CD4-positive, alpha-beta T cell treated with Interleukin-12 subunit alpha and Interleukin-12 subunit beta, for 1 hour (primary cell): Measurements from ENCODE around the gene DOCK10.
"Not testable (repeated sequence)": the region's sequence is repeated elsewhere in the genome, so short reads cannot be mapped to it uniquely, and the experiment has no call there.

Source experiments
- DNase-seq: peaks from one replicate; pipeline ENCODE4 v3.0.0-alpha.2; 2020

The DOCK10 gene

DNA sequence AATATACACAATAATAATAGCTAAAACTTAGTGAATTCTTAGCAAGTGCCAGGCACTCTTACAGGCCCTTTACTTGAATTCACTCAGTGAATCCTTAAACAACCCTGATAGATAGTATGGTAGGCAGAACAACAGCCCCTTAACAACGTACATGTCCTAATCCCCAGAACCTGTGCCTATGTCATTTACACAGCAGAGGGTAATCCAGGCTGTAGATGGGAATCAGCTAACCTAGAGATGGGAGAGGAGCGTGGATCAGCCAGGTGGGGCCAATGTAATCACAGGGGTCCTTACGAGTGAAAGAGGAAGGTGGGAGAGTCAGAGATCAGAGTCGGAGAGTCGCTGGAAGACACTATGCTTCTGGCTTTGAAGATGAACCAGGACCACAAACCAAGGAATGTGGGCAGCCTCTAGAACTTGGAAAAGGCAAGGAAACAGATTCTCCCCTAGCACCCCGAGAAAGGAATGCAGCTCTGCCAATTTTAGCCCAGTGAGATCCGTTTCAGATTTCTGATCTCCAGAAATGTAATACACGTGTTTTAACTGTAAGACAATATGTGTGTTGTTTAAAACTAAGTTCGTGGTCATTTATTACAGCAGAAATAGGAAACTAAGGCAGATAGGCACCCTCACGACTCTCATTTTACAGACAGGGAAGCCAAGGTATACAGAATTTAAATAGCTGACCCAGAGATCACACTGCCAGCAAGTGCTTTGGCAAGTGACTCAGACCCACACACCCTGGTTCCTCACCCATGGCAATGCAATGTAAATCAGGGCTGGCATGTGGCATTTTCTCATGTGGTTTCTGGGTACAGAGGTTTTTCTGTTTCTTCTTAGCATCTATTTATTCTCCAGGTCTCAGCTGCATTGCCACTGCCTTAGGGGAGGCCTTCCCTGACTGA lies 68.9 kb downstream of the DOCK10 start:
- DNase-seq: no peak

- DNase-seq: peak; percentile 31
These were observed 71.1 kb downstream of the DOCK10 start for GRCh38 chr2:224971214-224971613.

DNA sequence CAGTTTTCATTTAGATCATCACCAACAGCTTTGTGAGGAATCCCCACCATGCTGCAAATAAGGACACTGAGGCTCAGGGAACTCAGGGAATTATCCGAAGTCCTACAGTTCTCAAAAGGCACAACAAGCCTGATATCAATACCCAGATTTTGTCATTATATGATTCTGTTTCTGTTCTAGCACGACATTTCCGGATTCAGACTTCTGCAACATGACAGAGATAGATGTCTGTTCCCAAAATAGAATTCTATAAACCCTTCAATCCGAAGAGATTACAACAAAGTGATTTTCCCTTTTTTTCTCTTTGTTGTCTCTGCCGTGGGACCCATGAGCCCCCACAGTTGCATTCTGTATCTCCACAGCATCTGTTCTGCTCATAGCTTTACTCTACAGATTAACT lies 72.0 kb downstream of the DOCK10 start:
- DNase-seq: no peak

GRCh38 chr2:224969633-224970260 lies 72.5 kb downstream of the DOCK10 start:
- DNase-seq: no peak

DNA sequence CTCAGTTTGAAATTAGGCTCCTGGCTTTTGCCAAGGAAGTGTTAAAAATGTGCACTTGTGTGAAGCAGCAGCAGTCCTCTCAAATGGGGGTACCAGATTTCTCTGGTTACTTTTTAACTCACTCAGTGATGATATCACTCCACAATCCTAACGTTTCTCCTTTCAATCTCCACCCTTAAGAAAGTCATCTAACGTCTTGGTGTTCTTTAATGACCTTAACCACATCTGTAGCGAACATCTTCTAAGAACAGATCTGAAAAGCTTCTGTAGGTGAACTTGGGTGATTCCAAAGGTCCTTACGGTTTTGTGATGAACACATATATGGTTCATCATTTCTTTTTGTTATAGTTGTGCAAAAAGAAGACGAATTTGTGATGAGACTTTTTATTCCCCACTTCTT lies 73.2 kb downstream of the DOCK10 start:
- no peak for DNase-seq

DNA sequence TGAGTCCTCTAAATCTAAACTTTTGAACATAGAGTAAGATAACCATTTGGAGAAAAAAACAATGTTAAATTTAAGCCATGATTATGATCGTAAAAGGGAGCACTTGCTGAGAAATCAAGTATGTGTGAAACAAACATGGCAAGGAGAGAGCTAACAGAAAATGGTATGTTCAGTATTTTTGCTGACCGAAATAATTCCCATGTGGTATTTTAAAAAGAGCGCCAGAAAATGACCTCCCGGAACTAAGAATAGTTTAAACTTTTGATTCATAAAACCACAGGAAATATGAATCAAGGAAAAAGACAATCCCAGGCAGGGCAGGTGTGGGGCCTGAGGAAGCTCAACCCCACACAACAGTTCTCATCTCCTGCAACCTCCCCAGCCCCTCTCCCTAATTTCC lies 74.2 kb downstream of the DOCK10 start:
- DNase-seq: no peak

DNA sequence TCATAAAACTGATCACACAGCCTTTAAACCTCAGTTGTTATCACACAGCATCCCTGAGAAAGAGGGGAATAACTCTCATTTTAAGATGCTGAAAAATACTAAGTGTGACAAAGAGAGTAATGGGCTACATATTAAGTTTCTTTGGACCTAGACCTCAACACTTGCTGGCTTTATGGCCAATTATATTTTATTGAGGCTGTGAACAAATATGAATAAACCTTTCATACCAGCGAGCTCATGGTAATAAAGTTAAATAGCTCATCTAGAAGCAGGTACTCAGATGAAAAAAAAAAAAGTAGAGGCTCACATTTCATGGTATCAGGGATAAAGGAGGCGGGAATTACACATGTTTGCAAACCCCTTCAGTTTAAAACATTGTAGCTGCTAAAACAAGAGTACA lies 75.7 kb downstream of the DOCK10 start:
- no peak for DNase-seq

DNA sequence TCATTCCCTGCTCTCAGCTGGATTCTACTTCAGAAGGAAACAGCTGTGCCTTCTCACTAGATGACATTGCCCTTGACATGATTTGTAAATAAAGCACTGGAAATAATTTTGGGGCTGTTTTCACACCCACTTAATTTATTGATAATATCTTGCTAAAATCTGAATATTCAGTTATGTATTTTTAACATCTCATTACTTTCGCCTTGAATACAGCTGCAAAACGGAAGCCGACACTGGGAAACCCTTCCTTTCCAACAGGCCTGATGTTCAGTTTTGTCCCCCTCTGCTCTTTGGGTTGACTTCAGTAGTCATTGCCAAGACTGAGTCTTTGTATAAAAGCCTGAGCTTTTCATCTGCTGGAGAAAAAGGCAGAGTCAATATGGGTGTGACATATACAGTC lies 82.7 kb downstream of the DOCK10 start:
- DNase-seq: no peak

DNA sequence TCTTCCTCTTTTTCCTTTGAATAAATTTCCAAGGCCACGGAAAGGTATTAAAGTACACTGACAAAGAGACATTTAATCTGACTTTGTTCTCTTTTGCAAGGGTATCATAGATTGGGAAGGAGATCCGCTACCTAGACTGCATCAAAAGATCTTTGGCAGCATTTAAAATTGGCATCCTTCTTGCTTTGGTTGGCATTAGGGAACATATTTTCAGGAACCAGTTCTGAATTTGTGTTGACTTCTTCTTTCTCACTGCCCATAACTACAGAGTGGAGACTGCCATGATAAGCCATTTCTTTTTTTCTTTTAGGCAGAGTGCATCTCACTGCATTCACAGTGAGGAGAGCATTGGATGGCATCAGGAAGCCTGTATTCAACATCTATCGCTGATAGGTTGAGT lies 83.4 kb downstream of the DOCK10 start:
- DNase-seq: no peak

- DNase-seq: no peak
These were observed 83.8 kb downstream of the DOCK10 start for GRCh38 chr2:224958462-224958857.

- no peak for DNase-seq
These were observed 84.5 kb downstream of the DOCK10 start for GRCh38 chr2:224957540-224958461.

DNA sequence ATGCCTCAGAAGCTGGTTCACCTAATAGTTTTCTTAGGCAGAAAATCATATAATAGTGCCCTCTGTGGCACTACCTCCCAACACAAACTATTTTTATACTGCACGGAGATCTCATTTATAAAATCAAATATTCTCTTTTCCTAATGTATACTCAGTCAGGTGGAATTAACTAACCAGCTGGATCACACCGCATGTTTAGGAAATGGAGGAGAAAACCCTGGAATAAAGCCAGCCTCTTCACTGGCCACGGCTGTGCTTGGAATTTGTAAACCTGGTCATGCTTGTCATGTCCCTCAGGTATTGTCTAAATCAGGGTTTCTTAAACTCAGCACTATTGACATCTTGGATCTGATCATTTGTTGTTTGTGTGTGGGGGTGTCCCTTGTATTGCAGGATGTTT lies 85.6 kb downstream of the DOCK10 start:
- DNase-seq: no peak

- no peak for DNase-seq
These were observed 87.3 kb downstream of the DOCK10 start for GRCh38 chr2:224954980-224955379.

GRCh38 chr2:224952936-224953657 lies 89.2 kb downstream of the DOCK10 start:
- DNase-seq: peak; percentile 56

- DNase-seq: no peak
These were observed 90.4 kb downstream of the DOCK10 start for GRCh38 chr2:224951723-224952481.

DNA sequence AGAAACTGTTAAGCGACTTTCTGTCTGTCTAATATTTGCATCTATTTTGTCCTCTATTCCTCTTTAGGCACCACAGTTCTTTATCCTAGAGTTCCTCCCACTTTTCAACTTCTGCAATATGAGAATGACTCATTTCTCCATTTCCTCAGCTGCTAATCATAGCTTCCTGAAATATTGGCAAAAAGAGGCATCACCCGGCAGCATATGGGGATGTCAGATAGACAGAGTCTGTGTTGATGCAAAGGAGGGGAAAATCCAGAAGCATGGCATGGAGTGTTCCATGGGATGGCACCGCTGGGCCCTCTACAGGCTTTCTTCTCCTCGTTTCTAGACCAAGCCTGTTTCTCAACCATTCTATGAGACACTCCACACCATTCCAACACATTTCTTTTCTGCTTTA lies 93.4 kb downstream of the DOCK10 start:
- no peak for DNase-seq

DNA sequence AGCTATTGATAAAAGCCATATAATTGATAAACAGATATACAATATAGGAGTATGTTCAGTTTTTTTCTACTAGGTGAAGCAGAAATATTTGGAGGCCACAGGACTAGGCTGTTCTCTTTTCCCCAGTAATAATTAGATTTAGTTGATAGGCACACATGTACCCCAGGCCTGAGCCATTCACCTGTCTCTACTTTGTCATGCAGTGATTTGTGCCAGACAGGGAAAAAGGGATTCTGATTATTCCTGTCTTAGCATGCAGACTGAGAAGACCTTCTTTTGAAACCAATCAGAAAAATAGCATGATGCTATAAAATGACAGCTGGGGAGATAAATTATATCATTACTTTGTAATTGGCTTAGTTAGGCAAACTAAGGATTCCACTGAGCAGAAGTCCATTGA lies 94.3 kb downstream of the DOCK10 start:
- DNase-seq: no peak

DNA sequence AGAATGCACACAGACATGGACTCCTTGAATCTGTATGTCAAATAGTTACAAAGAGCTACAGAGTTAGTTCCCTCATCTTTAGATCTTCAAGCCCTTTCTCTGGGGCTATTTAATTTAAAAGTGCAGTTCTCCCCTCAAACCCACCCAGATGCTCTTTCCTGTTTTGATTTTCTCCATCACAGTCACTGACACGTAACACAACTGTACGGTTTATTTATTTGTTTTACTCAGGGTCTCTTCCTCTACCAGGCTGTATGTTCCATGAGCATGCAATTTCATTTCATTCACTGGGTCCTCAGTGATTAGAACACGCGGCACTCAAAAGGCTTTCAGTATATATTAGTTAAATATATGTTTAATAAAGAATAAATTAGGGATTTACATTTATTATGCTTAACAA lies 94.7 kb downstream of the DOCK10 start:
- no peak for DNase-seq

- DNase-seq: peak; percentile 70
These were observed 95.4 kb downstream of the DOCK10 start for GRCh38 chr2:224946895-224947294.

DNA sequence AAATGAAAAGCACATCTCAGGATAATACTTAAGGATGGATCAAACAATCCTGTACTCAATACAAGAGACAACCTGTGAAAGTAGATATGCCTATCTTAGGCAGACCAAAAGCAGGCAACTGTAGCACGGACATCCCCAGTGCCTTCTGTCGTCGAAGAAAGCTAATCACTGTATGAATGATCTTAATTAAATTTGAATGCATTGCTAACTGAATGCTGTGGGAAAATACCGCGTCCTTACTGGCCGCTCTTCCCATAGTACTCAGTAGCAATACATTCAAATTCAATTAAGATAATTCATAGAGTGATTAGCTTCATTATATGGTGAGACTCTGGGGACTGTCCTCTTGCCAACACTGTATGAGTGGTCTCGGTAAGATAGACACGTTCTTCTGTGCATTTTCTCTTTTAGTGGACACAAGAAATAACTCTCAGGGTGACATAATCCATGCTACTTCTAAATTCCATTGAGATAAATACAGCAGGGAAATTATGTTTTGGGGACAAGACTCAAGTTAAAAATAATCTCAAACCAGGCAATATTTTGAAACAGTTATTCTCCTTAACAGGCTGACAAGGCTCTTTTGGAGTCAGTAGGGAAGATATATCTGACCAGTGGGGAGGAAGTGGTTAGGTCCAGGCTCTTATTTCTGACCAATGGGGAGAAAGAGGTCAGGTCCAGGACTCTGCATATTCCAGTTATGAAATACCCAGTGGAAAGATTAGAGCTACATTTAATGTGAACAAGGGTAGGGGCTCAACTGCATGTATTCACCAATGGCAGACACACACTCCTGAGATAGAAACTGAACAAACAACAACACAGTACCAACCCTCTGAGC lies 97.3 kb downstream of the DOCK10 start:
- DNase-seq: no peak

DNA sequence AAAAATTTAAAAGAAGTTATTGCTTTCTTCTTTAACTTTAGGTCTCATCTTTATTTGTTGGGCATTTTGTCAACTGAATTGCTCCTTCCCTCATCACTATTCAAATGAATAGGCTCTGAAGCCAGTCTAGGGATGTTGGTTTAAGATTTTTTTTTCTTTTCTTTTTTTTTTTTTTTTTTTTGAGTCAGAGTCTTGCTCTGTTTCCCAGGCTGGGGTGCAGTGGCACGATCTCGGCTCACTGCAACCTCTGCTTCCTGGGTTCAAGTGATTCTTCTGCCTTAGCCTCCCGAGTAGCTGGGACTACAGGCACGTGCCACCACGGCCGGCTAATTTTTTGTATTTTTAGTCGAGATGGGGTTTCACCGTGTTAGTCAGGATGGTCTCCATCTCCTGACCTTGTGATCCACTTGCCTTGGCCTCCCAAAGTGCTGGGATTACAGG lies 98.6 kb downstream of the DOCK10 start:
- not testable (repeated sequence) for DNase-seq
